B cell (primary cell): ENCODE measurements around the gene RBBP8NL. TPM values are rescaled to one million over a fixed set of nuclear protein-coding genes. Genes with fewer than 3 reads are reported as not detected.

ENCODE experiments used
- ATAC-seq: fragments of 200-7000 bp; cut with Tn5 transposase; one replicate; pipeline ENCODE4 v1.10.0; 2021; ENCODE audit warnings: low read depth, mild to moderate bottlenecking, moderate number of reproducible peaks, moderate library complexity
- CTCF ChIA-PET: fragments of 350-600 bp; sonication (Branson Sonifier 250); formaldehyde crosslinking; loops from one replicate; lab custom pipeline; 2021; ENCODE audit warnings: antibody characterized with exemption, inconsistent platforms; lab: Charles Lee
- POLR2A ChIA-PET: fragments of 350-600 bp; sonication (Branson Sonifier 250); formaldehyde crosslinking; loops from one replicate; lab custom pipeline; 2021; ENCODE audit warnings: antibody characterized with exemption; lab: Charles Lee
- DNase-seq: peaks from one replicate; pipeline ENCODE4 v3.0.0; 2013
- H2AFZ ChIP-seq: 2 replicates; pipeline ENCODE4 v1.6.1; 2012; ENCODE audit warnings: mild to moderate bottlenecking, low read depth, low read length; ENCODE audit not compliant: insufficient read depth, poor library complexity, severe bottlenecking
- H3K27ac ChIP-seq, 2 donors: 1 replicate in 1 of 2; 2 replicates in 1 of 2; pipeline ENCODE4 v1.5.1; 2012 to 2013; ENCODE audit warnings: low read length in 2 of 2, mild to moderate bottlenecking in 2 of 2, moderate library complexity in 1 of 2
- H3K27me3 ChIP-seq, 4 experiments: fragments of 200-600 bp in 1 of 4; sonication (generic) in 1 of 4; replicated peaks in 1 of 4; 1 replicate in 2 of 4; 2 replicates in 2 of 4; pipeline versions ENCODE4 v1.6.1 to v1.7.0; 2013 to 2016; ENCODE audit warnings: low read length in 3 of 4, mild to moderate bottlenecking in 2 of 4, mixed read lengths in 1 of 4, moderate library complexity in 1 of 4; ENCODE audit not compliant: insufficient read depth in 4 of 4, control insufficient read depth in 3 of 4; ENCODE audit errors: control extremely low read depth in 1 of 4
- H3K36me3 ChIP-seq, 2 experiments: replicated peaks in 1 of 2; 1 replicate in 1 of 2; 2 replicates in 1 of 2; pipeline versions ENCODE4 v1.6.1 to v1.7.1; 2013; ENCODE audit warnings: low read length in 1 of 2; ENCODE audit not compliant: insufficient read depth in 2 of 2, control insufficient read depth in 1 of 2; ENCODE audit errors: control extremely low read depth in 1 of 2, extremely low read depth in 1 of 2
- H3K4me1 ChIP-seq, 2 donors: fragments of 200-600 bp in 1 of 2; sonication (generic) in 1 of 2; 1 replicate in 1 of 2; 2 replicates in 1 of 2; pipeline versions ENCODE4 v1.5.1 to v1.6.1; 2013 to 2017; ENCODE audit warnings: low read length in 2 of 2; ENCODE audit not compliant: control insufficient read depth in 2 of 2, insufficient read depth in 2 of 2
- H3K4me2 ChIP-seq: replicated peaks from 2 replicates; pipeline ENCODE3; 2012; ENCODE audit warnings: mild to moderate bottlenecking, low read depth, low read length; ENCODE audit not compliant: poor library complexity, severe bottlenecking
- H3K4me3 ChIP-seq, 5 experiments: fragments of 200-600 bp in 1 of 5; sonication (generic) in 1 of 5; 1 replicate in 3 of 5; 2 replicates in 2 of 5; pipeline versions ENCODE4 v1.5.1 to v1.7.0; 2011 to 2016; ENCODE audit warnings: low read length in 4 of 5, mild to moderate bottlenecking in 4 of 5, low read depth in 2 of 5, control low read depth in 1 of 5, moderate library complexity in 1 of 5; ENCODE audit not compliant: insufficient read depth in 1 of 5; ENCODE audit errors: control extremely low read depth in 1 of 5, extremely low read depth in 1 of 5
- H3K79me2 ChIP-seq: fragments of 200-600 bp; sonication (generic); one replicate; pipeline ENCODE4 v1.6.0; 2016; ENCODE audit warnings: low read length; ENCODE audit not compliant: control insufficient read depth, insufficient read depth
- H3K9ac ChIP-seq: fragments of 200-600 bp; sonication (generic); 2 replicates; pipeline ENCODE4 v1.6.1; 2017; ENCODE audit warnings: mild to moderate bottlenecking, low read length, moderate library complexity
- H3K9me3 ChIP-seq, 3 donors: one replicate each; pipeline versions ENCODE4 v1.6.1 to v1.7.1; 2013; ENCODE audit warnings: low read length in 2 of 3; ENCODE audit not compliant: control insufficient read depth in 2 of 3, insufficient read depth in 1 of 3; ENCODE audit errors: control extremely low read depth in 1 of 3
- H4K20me1 ChIP-seq: 2 replicates; pipeline ENCODE4 v1.6.0; 2012; ENCODE audit warnings: mild to moderate bottlenecking, low read length; ENCODE audit not compliant: insufficient read depth, control insufficient read depth, poor library complexity, severe bottlenecking
- H3K27ac Mint-ChIP-seq: one replicate; pipeline ENCODE4 v1.8.0; 2021; ENCODE audit warnings: mixed read lengths
- H3K27me3 Mint-ChIP-seq: one replicate; pipeline ENCODE4 v1.8.0; 2021; ENCODE audit warnings: mixed read lengths
- H3K4me1 Mint-ChIP-seq: one replicate; pipeline ENCODE4 v1.8.0; 2021; ENCODE audit warnings: mixed read lengths
- H3K4me3 Mint-ChIP-seq: one replicate; pipeline ENCODE4 v1.8.0; 2021; ENCODE audit warnings: mixed read lengths
- H3K9me3 Mint-ChIP-seq: one replicate; pipeline ENCODE4 v1.8.0; 2022; ENCODE audit warnings: mixed read lengths; ENCODE audit not compliant: insufficient read depth
- EZH2 ChIP-seq: IDR thresholded peaks from 2 replicates; pipeline ENCODE4 v1.6.1; 2012; ENCODE audit warnings: borderline replicate concordance, low read depth, mild to moderate bottlenecking, moderate library complexity, low read length; ENCODE audit not compliant: insufficient read depth, poor library complexity, severe bottlenecking
- WGBS: methylation state at CpG from one replicate; pipeline ENCODE4 v1.1.5; 2013; ENCODE audit warnings: missing lambda C conversion rate; ENCODE audit not compliant: insufficient coverage; 5-methylcytosine and 5-hydroxymethylcytosine counted together
- intact Hi-C: fragments of 100-400 bp; cut with micrococcal nuclease; formaldehyde crosslinking; loops from one replicate; pipeline ENCODE4 v1.10.0; 2022
- polyA plus RNA-seq: library from polyadenylated mRNA; depleted of rRNA; stranded (reverse); fragments of >200 nt; gene quantifications from 2 replicates; pipeline ENCODE4 v1.2.3, GENCODE V29; 2012
- total RNA-seq, 2 donors: library from RNA; stranded (reverse); fragments of 120-200 nt in 1 of 2; gene quantifications; 1 replicate in 1 of 2; 2 replicates in 1 of 2; pipeline versions ENCODE4 v1.2.3 to v1.2.4, GENCODE V29; 2013 to 2022
- TF ChIP-seq, protein P1 (sequence below): fragments of 200-600 bp; IDR thresholded peaks from one replicate; pipeline ENCODE4 v1.8.0; 2022; ENCODE audit warnings: antibody characterized with exemption, mild to moderate bottlenecking

Gene RBBP8NL
- total and polyA plus RNA-seq, 2 donors (not counting 1 experiment from before 2014, with no cell fraction given): not detected

DNA sequence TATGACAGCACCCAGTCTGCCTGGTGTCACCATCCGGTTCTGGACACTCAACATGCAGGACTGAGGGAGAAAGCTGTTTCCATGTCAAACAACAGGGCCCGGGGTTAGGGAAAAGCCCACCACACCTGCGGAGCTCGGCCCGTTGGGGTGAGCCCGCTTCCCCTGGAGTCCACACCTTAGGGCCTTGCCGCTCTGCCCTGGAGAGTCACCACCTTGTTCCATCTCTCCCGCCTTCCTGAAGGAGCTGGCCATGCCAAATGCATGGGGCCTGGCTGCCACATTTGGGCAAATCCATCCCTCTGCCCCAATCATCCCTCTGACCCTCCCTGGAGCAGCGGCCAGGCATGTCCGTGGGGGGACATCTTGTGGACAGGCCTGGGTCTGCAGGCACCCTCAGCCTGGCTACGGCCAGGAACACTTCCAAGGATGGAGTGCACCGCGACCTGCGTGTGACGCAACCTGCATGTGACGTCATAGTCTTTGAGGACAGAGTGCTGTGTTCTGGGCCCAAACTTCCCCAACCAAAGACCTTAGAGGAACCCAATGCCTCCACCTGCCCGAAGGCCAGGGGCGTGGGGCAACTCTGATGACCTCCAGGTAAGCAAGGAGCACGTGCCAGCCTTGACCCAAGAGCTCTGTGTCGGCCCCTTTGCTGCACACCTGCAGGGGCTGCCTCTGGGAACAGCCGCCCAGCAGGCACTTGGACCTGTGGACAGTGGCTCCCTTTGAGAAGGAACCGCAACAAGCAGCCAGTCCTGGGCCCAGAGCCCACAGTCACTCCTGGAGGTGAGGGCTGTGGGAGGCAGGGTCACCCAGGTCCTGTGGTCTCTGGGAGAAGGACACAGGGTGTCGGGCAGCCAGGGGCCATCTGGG is 22.0 kb downstream of the RBBP8NL start:
- 96% methylated on average over 23 of the region's 23 CpGs for WGBS
- H3K9me3 Mint-ChIP-seq: no peaks in the 10 kb centered on the region
- no peaks in the 10 kb centered on the region for H3K27me3 Mint-ChIP-seq
- ATAC-seq (no peak), DNase-seq (no peak)
- H4K20me1 ChIP-seq: peaks cover 9% of the 10 kb centered on the region
- no peak for TF ChIP-seq EZH2
- TF ChIP-seq, protein P1, sequence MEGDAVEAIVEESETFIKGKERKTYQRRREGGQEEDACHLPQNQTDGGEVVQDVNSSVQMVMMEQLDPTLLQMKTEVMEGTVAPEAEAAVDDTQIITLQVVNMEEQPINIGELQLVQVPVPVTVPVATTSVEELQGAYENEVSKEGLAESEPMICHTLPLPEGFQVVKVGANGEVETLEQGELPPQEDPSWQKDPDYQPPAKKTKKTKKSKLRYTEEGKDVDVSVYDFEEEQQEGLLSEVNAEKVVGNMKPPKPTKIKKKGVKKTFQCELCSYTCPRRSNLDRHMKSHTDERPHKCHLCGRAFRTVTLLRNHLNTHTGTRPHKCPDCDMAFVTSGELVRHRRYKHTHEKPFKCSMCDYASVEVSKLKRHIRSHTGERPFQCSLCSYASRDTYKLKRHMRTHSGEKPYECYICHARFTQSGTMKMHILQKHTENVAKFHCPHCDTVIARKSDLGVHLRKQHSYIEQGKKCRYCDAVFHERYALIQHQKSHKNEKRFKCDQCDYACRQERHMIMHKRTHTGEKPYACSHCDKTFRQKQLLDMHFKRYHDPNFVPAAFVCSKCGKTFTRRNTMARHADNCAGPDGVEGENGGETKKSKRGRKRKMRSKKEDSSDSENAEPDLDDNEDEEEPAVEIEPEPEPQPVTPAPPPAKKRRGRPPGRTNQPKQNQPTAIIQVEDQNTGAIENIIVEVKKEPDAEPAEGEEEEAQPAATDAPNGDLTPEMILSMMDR: no peak
- H3K4me1 Mint-ChIP-seq: peaks cover 41% of the 10 kb centered on the region
- H3K4me2 ChIP-seq: peak overlapping the region; percentile 95
- H3K79me2 ChIP-seq: peaks cover 23% of the 10 kb centered on the region
- no peaks in the 10 kb centered on the region for H3K27me3 ChIP-seq
- no peaks in the 10 kb centered on the region for H3K36me3 ChIP-seq
- peaks cover 28 to 48% of the 10 kb centered on the region in 2 donors for H3K4me1 ChIP-seq
- H3K27ac Mint-ChIP-seq: peak overlapping the region; percentile 59
- no peak overlapping the region for H3K9ac ChIP-seq
- ChIA-PET CTCF (interaction anchor here (1.3 kb wide), 1 partner anchor 23 kb away, joined by 4 read pairs; no protein-coding TSS in a partner anchor), POLR2A (no interaction called here)
- H3K27ac ChIP-seq: no peak overlapping the region
- peak overlapping the region; percentile 74 for H3K4me3 Mint-ChIP-seq
- intact Hi-C loops: loop anchor here (5.0 kb wide), 1 partner anchor 532 kb away; the partner anchor contains the start of gene GID8
- no peak overlapping the region for H2AFZ ChIP-seq
- H3K9me3 ChIP-seq: no peaks in the 10 kb centered on the region
- no peak overlapping the region for H3K4me3 ChIP-seq

DNA sequence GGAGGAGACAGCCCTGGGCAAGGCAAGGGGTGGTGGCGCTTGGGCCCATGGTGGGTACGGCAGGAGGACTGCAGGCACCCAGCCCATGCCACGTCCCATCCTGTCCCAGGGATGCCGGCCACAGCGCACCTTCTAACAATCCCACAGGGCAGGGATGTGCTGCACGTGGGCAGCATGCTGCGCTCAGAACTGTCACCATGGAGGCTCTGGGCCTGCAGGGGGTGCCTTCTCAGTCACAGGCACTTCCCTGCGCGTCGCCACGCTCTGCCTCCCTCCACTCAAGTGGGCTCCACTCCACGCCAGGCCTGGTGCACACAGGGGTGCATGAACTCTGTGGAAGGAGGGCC is 22.6 kb downstream of the RBBP8NL start:
- no peaks in the 10 kb centered on the region for H3K27me3 Mint-ChIP-seq
- H3K4me1 Mint-ChIP-seq: peaks cover 35% of the 10 kb centered on the region
- no peaks in the 10 kb centered on the region for H3K9me3 ChIP-seq
- no peak overlapping the region for H3K27ac ChIP-seq
- peaks cover 22 to 42% of the 10 kb centered on the region in 2 donors for H3K4me1 ChIP-seq
- ChIA-PET CTCF (interaction anchor here (1.3 kb wide), 1 partner anchor 22 kb away, joined by 4 read pairs; no protein-coding TSS in a partner anchor), POLR2A (interaction anchor here (0.8 kb wide), 1 partner anchor 114 kb away, joined by 3 read pairs; no protein-coding TSS in a partner anchor)
- H3K9ac ChIP-seq: no peak overlapping the region
- ATAC-seq: no peak
- no peak overlapping the region for H3K4me2 ChIP-seq
- intact Hi-C loops: loop anchor here (5.0 kb wide), 1 partner anchor 533 kb away; the partner anchor contains the start of gene GID8
- H3K27me3 ChIP-seq: no peaks in the 10 kb centered on the region
- H2AFZ ChIP-seq: no peak overlapping the region
- DNase-seq: no peak
- peaks cover 9% of the 10 kb centered on the region for H4K20me1 ChIP-seq
- H3K4me3 Mint-ChIP-seq: peak overlapping the region; percentile 74
- H3K36me3 ChIP-seq: no peaks in the 10 kb centered on the region
- H3K79me2 ChIP-seq: peaks cover 23% of the 10 kb centered on the region
- no peak overlapping the region for H3K4me3 ChIP-seq
- H3K9me3 Mint-ChIP-seq: no peaks in the 10 kb centered on the region
- H3K27ac Mint-ChIP-seq: no peak overlapping the region
- WGBS: 99% methylated on average over 12 of the region's 12 CpGs
- TF ChIP-seq, protein P1: no peak
- no peak for TF ChIP-seq EZH2
